ENCODE measurements around the gene MAN1C1. TPM values are rescaled to one million over a fixed set of nuclear protein-coding genes. Genes with fewer than 3 reads are reported as not detected.

MAN1C1 gene
- total and polyA plus RNA-seq, 8 donors = 4.3 to 33.9 (median 6.1) TPM

DNA sequence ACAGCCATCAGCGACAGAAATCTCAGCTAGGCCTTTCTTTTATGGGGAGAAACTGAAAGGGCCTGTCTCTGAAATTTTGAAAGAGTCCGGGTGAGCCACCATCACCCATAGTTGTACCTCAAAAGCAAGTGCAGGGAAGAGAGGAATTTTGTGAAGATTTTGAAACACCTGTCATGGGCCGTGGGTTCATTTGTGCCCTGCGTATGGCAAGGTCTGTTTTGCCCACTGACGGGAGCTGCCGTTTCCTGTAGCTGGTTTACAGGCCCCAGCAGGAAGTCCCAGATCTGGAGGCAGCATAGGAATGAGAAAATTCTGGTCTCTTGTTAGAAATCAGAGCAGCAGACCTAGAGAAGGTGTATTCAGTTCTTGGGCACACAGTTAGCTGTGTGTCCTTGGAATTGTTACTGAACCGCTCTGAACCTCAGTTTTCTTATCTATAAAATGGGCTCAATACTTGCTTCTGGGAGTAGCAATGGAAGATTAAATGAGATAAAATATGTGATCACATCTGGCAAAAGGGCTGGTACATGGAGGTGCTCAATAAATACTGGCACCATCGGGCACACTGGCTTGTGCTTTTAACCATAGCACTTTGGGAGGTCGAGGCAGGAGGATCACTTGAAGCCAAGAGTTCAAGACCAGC, 52.5 kb downstream of the MAN1C1 start:
- Histone ChIP-seq H3K4me3 (no peak overlapping the region), H3K36me3 (no peaks in the 10 kb centered on the region), H3K27me3 (no peaks in the 10 kb centered on the region), H3K27ac (no peak overlapping the region), H3K9me3 (no peaks in the 10 kb centered on the region), H3K4me1 (peaks cover 0 to 20% (median 13%) of the 10 kb centered on the region in 4 donors)
- TF ChIP-seq EP300 (IDR thresholded peaks at IDR 0.05) (no peak), CTCF (IDR thresholded peaks at IDR 0.05) (no peak), POLR2AphosphoS5 (IDR thresholded peaks at IDR 0.05) (no peak), POLR2A (IDR thresholded peaks at IDR 0.05) (no peak)
- WGBS, 5 donors = 87 to 95% (median 90%) methylated on average over 9 of the region's 9 CpGs
- DNase-seq = no peak
- intact Hi-C loops (cut with DNase I; ENCODE audit: low total_unique reads) = no loop called here

GRCh38 chr1:25669781-25670567, 53.4 kb downstream of the MAN1C1 start:
- no peaks in the 10 kb centered on the region for H3K36me3 ChIP-seq
- H3K9me3 ChIP-seq = no peaks in the 10 kb centered on the region
- intact Hi-C loops (cut with DNase I; ENCODE audit: low total_unique reads) = no loop called here
- H3K27me3 ChIP-seq = no peaks in the 10 kb centered on the region
- TF ChIP-seq POLR2AphosphoS5 (IDR thresholded peaks at IDR 0.05) = no peak
- no peak for TF ChIP-seq CTCF (IDR thresholded peaks at IDR 0.05)
- no peak for TF ChIP-seq EP300 (IDR thresholded peaks at IDR 0.05)
- TF ChIP-seq POLR2A (IDR thresholded peaks at IDR 0.05) = no peak
- no peak overlapping the region for H3K4me3 ChIP-seq
- H3K27ac ChIP-seq = no peak overlapping the region
- DNase-seq = no peak
- 89 to 94% (median 92%) methylated on average over 4 of the region's 4 CpGs for WGBS, 5 donors
- H3K4me1 ChIP-seq = peaks cover 0 to 14% (median 10%) of the 10 kb centered on the region in 4 donors

- Histone ChIP-seq H3K36me3 (no peaks in the 10 kb centered on the region), H3K27me3 (no peaks in the 10 kb centered on the region), H3K4me1 (peaks cover 8 to 25% (median 17%) of the 10 kb centered on the region in 4 donors), H3K9me3 (no peaks in the 10 kb centered on the region), H3K27ac (no peak overlapping the region), H3K4me3 (no peak overlapping the region)
- WGBS, 5 donors = 74 to 89% (median 83%) methylated on average over 3 of the region's 3 CpGs
- no peak for DNase-seq
- TF ChIP-seq EP300 (IDR thresholded peaks at IDR 0.05) (no peak), POLR2A (IDR thresholded peaks at IDR 0.05) (no peak), POLR2AphosphoS5 (IDR thresholded peaks at IDR 0.05) (no peak), CTCF (IDR thresholded peaks at IDR 0.05) (no peak)
- intact Hi-C loops (cut with DNase I; ENCODE audit: low total_unique reads) = no loop called here
Observed at GRCh38 chr1:25671929-25672328, 55.3 kb downstream of the MAN1C1 start.

GRCh38 chr1:25672763-25673409, 56.3 kb downstream of the MAN1C1 start:
- intact Hi-C loops (cut with DNase I; ENCODE audit: low total_unique reads) = no loop called here

More at GRCh38 chr1:25672763-25673409, 56.3 kb downstream of the MAN1C1 start:
- Histone ChIP-seq H3K27ac (no peak overlapping the region), H3K4me3 (no peak overlapping the region), H3K36me3 (no peaks in the 10 kb centered on the region), H3K27me3 (no peaks in the 10 kb centered on the region), H3K4me1 (peaks cover 7 to 23% (median 14%) of the 10 kb centered on the region in 4 donors), H3K9me3 (no peaks in the 10 kb centered on the region)
- DNase-seq = no peak
- TF ChIP-seq POLR2AphosphoS5 (IDR thresholded peaks at IDR 0.05) (no peak), EP300 (IDR thresholded peaks at IDR 0.05) (no peak), POLR2A (IDR thresholded peaks at IDR 0.05) (no peak), CTCF (IDR thresholded peaks at IDR 0.05) (no peak)
- 84 to 92% (median 86%) methylated on average over 13 of the region's 13 CpGs for WGBS, 5 donors
